Trophoblast cell (in vitro differentiated cells and primary cell): Measurements from ENCODE around the gene FAM120B.
"Not testable (repeated sequence)": the region's sequence is repeated elsewhere in the genome, so short reads cannot be mapped to it uniquely, and the experiment has no call there.

ENCODE experiments used
- DNase-seq, 2 donors: peaks; one replicate each; pipeline ENCODE4 v3.0.0-alpha.2; 2016
- H2AFZ ChIP-seq: 2 replicates; pipeline ENCODE4 v1.6.1; 2013; ENCODE audit warnings: low read length, moderate library complexity, mild to moderate bottlenecking; ENCODE audit not compliant: insufficient read depth, poor library complexity
- H2AK5ac ChIP-seq: 2 replicates; pipeline ENCODE4 v1.6.1; 2013; ENCODE audit warnings: mild to moderate bottlenecking, low read length
- H2BK120ac ChIP-seq: 2 replicates; pipeline ENCODE4 v1.6.1; 2013; ENCODE audit warnings: low read length, mild to moderate bottlenecking, moderate library complexity; ENCODE audit not compliant: insufficient read depth, poor library complexity
- H2BK12ac ChIP-seq: 2 replicates; pipeline ENCODE4 v1.6.1; 2013; ENCODE audit warnings: mild to moderate bottlenecking, low read length, moderate library complexity
- H2BK5ac ChIP-seq: 2 replicates; pipeline ENCODE4 v1.6.1; 2013; ENCODE audit warnings: low read length, low read depth, moderate library complexity, mild to moderate bottlenecking; ENCODE audit not compliant: poor library complexity
- H3K14ac ChIP-seq: 2 replicates; pipeline ENCODE4 v1.6.1; 2013; ENCODE audit warnings: mild to moderate bottlenecking, low read length
- H3K18ac ChIP-seq: 2 replicates; pipeline ENCODE4 v1.6.1; 2013; ENCODE audit warnings: mild to moderate bottlenecking, low read length
- H3K23ac ChIP-seq: 2 replicates; pipeline ENCODE4 v1.6.1; 2013; ENCODE audit warnings: low read length
- H3K27ac ChIP-seq: 2 replicates; pipeline ENCODE4 v1.5.1; 2013; ENCODE audit warnings: low read depth, mild to moderate bottlenecking, inconsistent platforms, low read length, moderate library complexity
- H3K27me3 ChIP-seq: 2 replicates; pipeline ENCODE4 v1.6.1; 2013; ENCODE audit warnings: inconsistent platforms, mild to moderate bottlenecking, low read length, moderate library complexity; ENCODE audit not compliant: insufficient read depth
- H3K36me3 ChIP-seq, 2 experiments: 1 replicate in 1 of 2; 2 replicates in 1 of 2; pipeline ENCODE4 v1.6.1; 2013; ENCODE audit warnings: low read length in 2 of 2, mild to moderate bottlenecking in 2 of 2, moderate library complexity in 1 of 2; ENCODE audit not compliant: insufficient read depth in 2 of 2, control insufficient read depth in 1 of 2
- H3K4ac ChIP-seq: 2 replicates; pipeline ENCODE4 v1.6.1; 2013; ENCODE audit warnings: low read depth, mild to moderate bottlenecking, low read length, moderate library complexity
- H3K4me1 ChIP-seq, 2 experiments: 1 replicate in 1 of 2; 2 replicates in 1 of 2; pipeline ENCODE4 v1.6.1; 2013; ENCODE audit warnings: low read length in 2 of 2, mild to moderate bottlenecking in 2 of 2, moderate library complexity in 1 of 2; ENCODE audit not compliant: insufficient read depth in 2 of 2, control insufficient read depth in 1 of 2
- H3K4me2 ChIP-seq: 2 replicates; pipeline ENCODE4 v1.6.1; 2013; ENCODE audit warnings: inconsistent platforms, mild to moderate bottlenecking, low read length, moderate library complexity
- H3K4me3 ChIP-seq: 2 replicates; pipeline ENCODE4 v1.5.1; 2013; ENCODE audit warnings: mild to moderate bottlenecking, low read depth, low read length, inconsistent platforms
- H3K79me1 ChIP-seq: one replicate; pipeline ENCODE4 v1.6.1; 2013; ENCODE audit warnings: low read length
- H3K79me2 ChIP-seq: 2 replicates; pipeline ENCODE4 v1.6.1; 2013; ENCODE audit warnings: low read length, mild to moderate bottlenecking; ENCODE audit not compliant: control insufficient read depth, insufficient read depth, poor library complexity
- H3K9ac ChIP-seq: 2 replicates; pipeline ENCODE4 v1.6.1; 2013; ENCODE audit warnings: mild to moderate bottlenecking, low read length
- H3K9me3 ChIP-seq: 2 replicates; pipeline ENCODE4 v1.6.1; 2013; ENCODE audit warnings: low read depth, mild to moderate bottlenecking, control low read depth, inconsistent platforms, low read length; ENCODE audit not compliant: insufficient read depth
- H4K12ac ChIP-seq: 2 replicates; pipeline ENCODE4 v1.6.1; 2013; ENCODE audit warnings: low read depth, mild to moderate bottlenecking, low read length, moderate library complexity
- H4K8ac ChIP-seq: 2 replicates; pipeline ENCODE4 v1.6.1; 2013; ENCODE audit warnings: low read depth, mild to moderate bottlenecking, low read length, moderate library complexity
- H4K91ac ChIP-seq: one replicate; pipeline ENCODE4 v1.6.1; 2013; ENCODE audit warnings: low read depth, mild to moderate bottlenecking, low read length, moderate library complexity
- WGBS: extraction: QIAGEN DNeasy Blood & Tissue Kit; methylation state at CpG from one replicate; pipeline ENCODE4 v1.1.7; 2013; ENCODE audit warnings: missing lambda C conversion rate; ENCODE audit not compliant: insufficient read length, insufficient coverage; ENCODE audit errors: extremely low coverage; 5-methylcytosine and 5-hydroxymethylcytosine counted together

The FAM120B gene

GRCh38 chr6:170394980-170395379 is 88.4 kb downstream of the FAM120B start:
- H2BK12ac ChIP-seq: no peak overlapping the region
- no peak overlapping the region for H3K4me3 ChIP-seq
- no peak overlapping the region for H2AK5ac ChIP-seq
- no peaks in the 10 kb centered on the region for H3K79me2 ChIP-seq
- no peak overlapping the region for H3K9ac ChIP-seq
- H2AFZ ChIP-seq: no peak overlapping the region
- no peak overlapping the region for H2BK5ac ChIP-seq
- H4K8ac ChIP-seq: no peak overlapping the region
- H3K9me3 ChIP-seq: peaks cover 14% of the 10 kb centered on the region
- no peak for DNase-seq
- no peak overlapping the region for H3K18ac ChIP-seq
- H4K91ac ChIP-seq: no peak overlapping the region
- no peak overlapping the region for H4K12ac ChIP-seq
- no peak overlapping the region for H3K14ac ChIP-seq
- no peak overlapping the region for H3K23ac ChIP-seq
- no peaks in the 10 kb centered on the region for H3K4me1 ChIP-seq
- H3K36me3 ChIP-seq: peaks cover 35 to 49% of the 10 kb centered on the region in 2 experiments
- H2BK120ac ChIP-seq: no peak overlapping the region
- H3K4me2 ChIP-seq: no peak overlapping the region
- no peak overlapping the region for H3K27ac ChIP-seq
- no peaks in the 10 kb centered on the region for H3K79me1 ChIP-seq
- no peaks in the 10 kb centered on the region for H3K27me3 ChIP-seq
- H3K4ac ChIP-seq: no peak overlapping the region
- WGBS: no CpG with 5 or more reads among the region's 6 CpGs

GRCh38 chr6:170398743-170399369 is 92.3 kb downstream of the FAM120B start:
- not testable (repeated sequence) for H3K27ac ChIP-seq, H2AK5ac ChIP-seq, H3K4me1 ChIP-seq, H3K9ac ChIP-seq, H3K23ac ChIP-seq, H4K8ac ChIP-seq, H4K12ac ChIP-seq, H4K91ac ChIP-seq, H3K79me2 ChIP-seq, H3K9me3 ChIP-seq, H2BK12ac ChIP-seq, H3K4me3 ChIP-seq, H2BK5ac ChIP-seq, H2AFZ ChIP-seq, H3K27me3 ChIP-seq, H3K14ac ChIP-seq, H3K79me1 ChIP-seq, H3K18ac ChIP-seq, H2BK120ac ChIP-seq, H3K4ac ChIP-seq, H3K4me2 ChIP-seq
- H3K36me3 ChIP-seq: peaks cover 35 to 49% of the 10 kb centered on the region in 2 experiments
- peak in 1 of 2 donors; percentile 9 for DNase-seq
- WGBS: no CpG with 5 or more reads among the region's 1 CpG

GRCh38 chr6:170399955-170400558 is 93.5 kb downstream of the FAM120B start:
- not testable (repeated sequence) for H2BK5ac ChIP-seq, H4K91ac ChIP-seq, H4K12ac ChIP-seq, H3K79me2 ChIP-seq, DNase-seq, H2BK12ac ChIP-seq, H2AK5ac ChIP-seq, H3K4ac ChIP-seq, H3K4me3 ChIP-seq, H4K8ac ChIP-seq, H3K27ac ChIP-seq, H3K9me3 ChIP-seq, H3K14ac ChIP-seq, H3K27me3 ChIP-seq, H3K4me1 ChIP-seq, H3K4me2 ChIP-seq, H2BK120ac ChIP-seq, H3K23ac ChIP-seq, H3K18ac ChIP-seq, H2AFZ ChIP-seq, H3K79me1 ChIP-seq, H3K9ac ChIP-seq
- WGBS: no CpG with 5 or more reads among the region's 2 CpGs
- H3K36me3 ChIP-seq: peaks cover 27 to 40% of the 10 kb centered on the region in 2 experiments

- no CpG with 5 or more reads among the region's 13 CpGs for WGBS
- no peak for DNase-seq
Measured at GRCh38 chr6:170402318-170403040, 95.9 kb downstream of the FAM120B start.

More at GRCh38 chr6:170402318-170403040, 95.9 kb downstream of the FAM120B start:
- Histone ChIP-seq H3K9ac (no peak overlapping the region), H2BK12ac (no peak overlapping the region), H4K91ac (no peak overlapping the region), H3K4ac (no peak overlapping the region), H4K8ac (no peak overlapping the region), H3K79me1 (no peaks in the 10 kb centered on the region), H3K4me1 (peaks cover 8% of the 10 kb centered on the region in 2 experiments), H3K18ac (no peak overlapping the region), H3K9me3 (peaks cover 9% of the 10 kb centered on the region), H3K4me3 (no peak overlapping the region), H3K4me2 (no peak overlapping the region), H3K14ac (no peak overlapping the region), H2BK5ac (no peak overlapping the region), H3K27ac (no peak overlapping the region), H3K23ac (no peak overlapping the region), H2BK120ac (no peak overlapping the region), H2AFZ (no peak overlapping the region), H2AK5ac (no peak overlapping the region), H4K12ac (no peak overlapping the region), H3K79me2 (no peaks in the 10 kb centered on the region), H3K36me3 (peaks cover 25 to 30% of the 10 kb centered on the region in 2 experiments), H3K27me3 (no peaks in the 10 kb centered on the region)
